Gastrocnemius medialis (tissue), 4 donors: ENCODE measurements around the gene LIMCH1.

ENCODE experiments used
- CTCF ChIP-seq, 5 experiments: fragments of 450-650 bp in 3 of 5; fragments of 200-600 bp in 2 of 5; sonication (generic) in 2 of 5; IDR thresholded peaks in 4 of 5; conservative IDR thresholded peaks in 1 of 5; 1 replicate in 4 of 5; 2 replicates in 1 of 5; pipeline ENCODE4 v1.5.1; 2016 to 2019; ENCODE audit warnings: antibody characterized with exemption in 5 of 5, mild to moderate bottlenecking in 3 of 5, moderate library complexity in 3 of 5
- POLR2A ChIP-seq, 2 donors: fragments of 450-650 bp; IDR thresholded peaks; one replicate each; pipeline ENCODE4 v1.6.1; 2017; ENCODE audit warnings: antibody characterized with exemption in 2 of 2, mild to moderate bottlenecking in 2 of 2, moderate library complexity in 2 of 2

- no peak for TF ChIP-seq POLR2A (IDR thresholded peaks at IDR 0.05)
- no peak for TF ChIP-seq CTCF (IDR thresholded peaks at IDR 0.05 in 4 of 5, conservative IDR thresholded peaks at IDR 0.05 in 1 of 5)
Observed at GRCh38 chr4:41715155-41715554, 177.2 kb downstream of the LIMCH1 start.
